Ramos (cell line): ENCODE measurements around the gene VPS35.

Experiments used
- in situ Hi-C: fragments of 300-500 bp; cut with MboI; formaldehyde crosslinking; loops from one replicate; pipeline ENCODE4 v1.14.3; 2022; ENCODE audit warnings: low sequenced_read_pairs; ENCODE audit not compliant: unreplicated experiment

The VPS35 gene

GRCh38 chr16:46714797-46715591 lies 26.0 kb upstream of the VPS35 start:
- in situ Hi-C loops: no loop called here

GRCh38 chr16:46713634-46714033 lies 24.7 kb upstream of the VPS35 start:
- in situ Hi-C loops: no loop called here

GRCh38 chr16:46712911-46713310 lies 23.9 kb upstream of the VPS35 start:
- in situ Hi-C loops: no loop called here

DNA sequence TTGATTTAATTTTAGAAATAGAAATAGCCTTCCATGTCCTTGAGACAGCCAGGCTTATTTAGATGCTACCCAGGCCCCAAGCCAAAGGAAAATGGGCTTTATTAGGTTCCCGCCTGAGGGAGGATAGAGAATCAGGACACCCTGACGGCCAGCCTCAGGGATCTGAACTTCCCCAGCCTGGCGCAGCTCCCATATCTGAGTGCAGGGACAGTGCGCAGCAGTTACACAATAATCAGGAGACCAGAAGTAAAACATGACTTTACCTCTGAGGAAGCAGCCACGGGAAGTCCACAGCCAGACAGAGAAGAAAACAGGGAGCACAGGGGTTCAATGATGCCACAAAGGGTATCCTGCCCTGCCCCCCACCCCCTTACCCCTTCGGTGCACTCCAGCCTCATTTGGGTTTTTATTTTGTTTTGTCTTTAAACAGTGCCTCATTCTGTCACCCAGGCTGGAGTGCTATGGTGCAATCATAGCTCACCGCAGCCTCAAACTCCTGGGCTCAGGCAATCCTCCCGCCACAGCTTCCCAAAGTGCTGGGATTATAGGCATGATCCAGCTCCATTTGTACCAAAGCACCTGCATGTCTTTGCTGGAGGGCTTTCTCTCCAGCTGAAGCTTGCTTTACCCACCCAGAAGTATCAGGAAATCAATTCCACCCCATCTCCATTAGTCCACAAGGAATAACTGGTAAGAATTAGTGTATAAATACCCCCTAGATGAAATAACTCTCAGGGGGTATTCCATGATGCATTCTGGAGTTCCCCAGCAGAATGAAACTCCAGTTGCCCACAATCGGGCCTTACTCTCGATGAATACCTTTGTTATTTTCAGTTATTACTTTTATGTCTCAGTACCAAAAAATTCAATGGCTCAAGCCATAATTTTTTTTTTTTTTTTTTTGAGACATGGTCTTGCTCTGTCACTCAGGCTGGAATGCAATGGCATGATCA lies 22.4 kb upstream of the VPS35 start:
- in situ Hi-C loops: no loop called here

- in situ Hi-C loops: no loop called here
Observed at GRCh38 chr16:46709469-46710005, 20.6 kb upstream of the VPS35 start.

DNA sequence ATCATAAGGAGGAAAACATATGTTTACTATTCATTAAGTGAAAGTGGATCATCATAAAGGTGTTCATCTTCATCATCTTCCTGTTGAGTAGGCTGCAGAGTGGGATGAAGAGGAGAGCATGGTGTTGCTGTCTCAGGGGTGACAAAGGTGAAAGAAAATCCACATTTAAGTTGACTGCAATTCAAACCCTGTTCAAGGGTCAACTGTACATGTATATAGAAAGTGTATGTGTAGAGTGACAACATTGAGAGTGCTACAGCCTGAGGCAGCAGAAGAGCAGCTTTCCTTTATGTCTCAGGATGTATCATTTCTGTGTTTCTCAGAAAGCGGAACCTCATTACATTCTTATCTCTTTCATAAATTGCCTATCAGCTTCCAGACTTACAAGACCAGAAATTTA lies 17.7 kb upstream of the VPS35 start:
- in situ Hi-C loops: no loop called here

DNA sequence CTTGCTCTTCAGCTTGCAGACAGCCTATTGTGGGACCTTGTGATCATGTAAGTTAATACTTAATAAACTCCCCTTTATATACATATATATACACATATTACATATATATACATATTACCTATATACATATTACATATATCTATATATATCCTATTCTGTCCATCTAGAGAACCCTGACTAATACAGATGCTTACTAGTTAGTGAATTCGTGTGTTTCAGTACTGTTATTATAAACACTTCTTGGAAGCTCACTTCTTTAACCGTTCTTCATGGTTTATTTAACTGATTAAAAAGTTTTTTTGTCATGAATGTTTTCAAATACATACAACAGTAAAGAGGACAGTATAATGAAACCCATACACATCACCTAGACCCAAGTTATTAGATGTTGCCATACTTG lies 13.1 kb upstream of the VPS35 start:
- in situ Hi-C loops: no loop called here

DNA sequence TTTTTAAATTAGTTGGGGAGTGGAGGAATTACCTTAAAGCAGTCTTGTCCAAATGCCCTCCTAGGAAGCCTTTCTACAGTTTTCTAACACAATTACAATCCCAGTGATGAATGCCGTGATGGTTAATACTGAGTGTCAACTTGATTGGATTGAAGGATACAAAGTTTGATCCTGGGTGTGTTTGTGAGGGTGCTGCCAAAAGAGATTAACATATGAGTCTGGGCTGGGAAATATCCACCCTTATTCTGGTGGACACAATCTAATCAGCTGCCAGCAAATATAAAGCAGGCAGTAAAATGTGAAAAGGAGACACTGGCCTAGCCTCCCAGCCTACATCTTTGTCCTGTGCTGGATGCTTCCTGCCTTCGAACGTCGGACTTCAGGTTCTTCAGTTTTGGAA lies 12.6 kb upstream of the VPS35 start:
- in situ Hi-C loops: no loop called here

DNA sequence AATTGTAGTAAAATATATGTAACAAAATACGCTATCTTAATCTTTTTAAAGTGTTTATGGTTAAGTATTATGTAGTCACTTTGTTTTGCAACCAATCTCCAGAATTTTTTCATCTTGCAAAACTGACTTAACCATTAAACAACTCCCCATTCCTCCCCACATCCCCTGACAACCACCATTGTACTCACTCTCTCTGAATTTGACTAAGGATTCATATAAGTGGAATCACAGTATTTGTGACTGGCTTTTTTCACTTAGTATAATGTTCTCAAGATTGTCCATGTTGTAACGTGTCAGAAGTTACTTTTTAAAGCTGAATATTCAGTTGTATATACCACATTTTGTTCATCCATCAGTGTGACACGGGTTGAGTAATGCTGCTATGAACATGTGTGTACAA lies 11.1 kb upstream of the VPS35 start:
- in situ Hi-C loops: no loop called here

DNA sequence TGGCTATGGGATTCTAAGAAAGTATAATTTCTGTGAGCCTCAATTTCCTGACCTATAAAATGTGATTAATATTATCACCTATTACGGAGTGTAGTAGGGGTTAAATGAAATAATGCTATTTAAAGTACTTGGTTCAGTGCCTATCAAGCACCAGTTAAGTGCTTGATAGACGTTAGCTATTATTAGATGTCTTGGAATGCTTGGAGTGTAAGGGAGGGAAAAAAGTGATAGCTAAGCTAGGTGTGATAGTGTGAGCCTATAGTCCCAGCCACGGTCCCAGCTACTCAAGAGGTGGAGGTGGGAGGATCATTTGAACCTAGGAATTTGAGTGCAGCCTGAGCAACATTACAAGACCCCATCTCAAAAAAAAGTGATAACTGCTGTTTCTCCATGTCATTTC lies 8.0 kb upstream of the VPS35 start:
- in situ Hi-C loops: no loop called here

DNA sequence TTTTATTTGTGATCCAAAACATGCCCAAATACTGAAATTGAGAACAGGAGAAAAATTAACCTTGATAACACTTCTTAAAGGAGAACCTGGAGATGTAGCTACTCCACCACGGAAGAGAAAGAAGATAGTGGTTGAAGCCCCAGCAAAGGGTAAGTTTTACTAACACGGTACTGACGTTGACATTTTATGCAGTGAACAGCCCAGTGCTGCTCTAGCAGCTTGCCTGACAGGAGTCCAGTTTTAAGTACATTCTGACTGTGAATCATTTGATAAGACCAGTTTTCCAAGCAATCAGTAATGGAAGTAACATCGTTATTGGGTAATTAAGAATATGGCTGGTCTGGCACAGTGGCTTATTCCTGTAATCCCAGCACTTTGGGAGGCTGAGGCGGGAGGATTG lies 7.0 kb upstream of the VPS35 start:
- in situ Hi-C loops: no loop called here

DNA sequence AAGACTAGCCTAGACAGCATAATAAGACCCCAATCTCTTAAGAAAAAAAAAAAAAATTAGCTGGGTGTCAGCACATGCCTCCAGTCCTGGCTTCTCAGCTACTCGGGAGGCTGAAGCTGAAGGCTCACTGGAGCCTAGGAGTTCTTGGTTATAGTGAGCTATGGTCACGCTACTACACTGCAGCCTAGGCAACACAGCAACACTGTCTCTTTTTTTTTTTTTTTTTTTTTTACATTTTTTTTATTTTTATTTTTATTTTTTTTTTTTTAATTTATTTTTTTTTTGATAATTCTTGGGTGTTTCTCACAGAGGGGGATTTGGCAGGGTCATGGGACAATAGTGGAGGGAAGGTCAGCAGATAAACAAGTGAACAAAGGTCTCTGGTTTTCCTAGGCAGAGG lies 4.6 kb upstream of the VPS35 start:
- in situ Hi-C loops: no loop called here

GRCh38 chr16:46691726-46692125 lies 2.7 kb upstream of the VPS35 start:
- in situ Hi-C loops: no loop called here

- in situ Hi-C loops: no loop called here
Observed at GRCh38 chr16:46690281-46691178, 1.6 kb upstream of the VPS35 start.

DNA sequence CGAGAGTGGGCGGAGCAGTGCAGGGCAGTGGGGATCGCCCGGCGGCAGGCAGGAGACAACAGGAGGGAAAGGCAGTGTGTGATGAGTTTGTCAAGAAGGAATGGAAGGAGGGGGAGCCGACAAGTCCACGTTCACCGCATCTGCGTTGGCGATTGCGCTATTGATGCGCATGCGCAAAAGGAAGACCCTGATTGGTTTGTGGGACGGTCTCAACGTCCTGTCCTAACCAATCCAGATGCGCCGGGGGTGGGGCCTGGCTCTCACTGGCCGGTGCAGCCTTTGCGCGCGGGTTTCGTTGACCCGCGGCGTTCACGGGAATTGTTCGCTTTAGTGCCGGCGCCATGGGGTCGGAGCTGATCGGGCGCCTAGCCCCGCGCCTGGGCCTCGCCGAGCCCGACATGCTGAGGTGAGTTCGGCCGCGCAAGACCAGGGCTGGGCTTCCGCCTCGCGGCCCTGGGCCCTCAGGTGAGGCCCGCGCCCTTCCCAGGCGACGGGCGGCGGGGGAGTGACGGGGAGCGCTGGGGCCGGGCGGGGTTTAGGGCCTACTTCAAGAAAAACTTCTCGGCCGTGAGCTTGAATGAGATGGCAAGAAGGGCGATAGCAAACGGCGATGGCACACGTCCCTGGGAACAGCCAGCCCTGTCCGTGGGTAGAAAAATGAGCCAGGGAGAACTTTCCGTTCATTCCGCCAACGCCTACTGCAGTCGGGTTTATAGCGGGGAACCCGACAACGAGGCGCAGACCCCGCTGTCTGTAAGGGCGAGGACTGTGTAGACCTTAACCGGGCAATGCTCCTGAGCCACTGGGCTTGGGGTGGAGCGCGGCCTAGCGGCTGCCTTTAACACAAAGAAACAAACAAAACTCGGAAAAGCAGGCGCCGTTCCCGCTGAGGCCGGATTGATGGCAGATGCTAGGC lies 645 bp upstream of the VPS35 start, which contains the start of gene ORC6:
Gene ORC6, plus strand, starts transcription at position 295 of the 916 bp plus-strand sequence. Its CDS starts 47 bp downstream, at position 342.
- in situ Hi-C loops: no loop called here

DNA sequence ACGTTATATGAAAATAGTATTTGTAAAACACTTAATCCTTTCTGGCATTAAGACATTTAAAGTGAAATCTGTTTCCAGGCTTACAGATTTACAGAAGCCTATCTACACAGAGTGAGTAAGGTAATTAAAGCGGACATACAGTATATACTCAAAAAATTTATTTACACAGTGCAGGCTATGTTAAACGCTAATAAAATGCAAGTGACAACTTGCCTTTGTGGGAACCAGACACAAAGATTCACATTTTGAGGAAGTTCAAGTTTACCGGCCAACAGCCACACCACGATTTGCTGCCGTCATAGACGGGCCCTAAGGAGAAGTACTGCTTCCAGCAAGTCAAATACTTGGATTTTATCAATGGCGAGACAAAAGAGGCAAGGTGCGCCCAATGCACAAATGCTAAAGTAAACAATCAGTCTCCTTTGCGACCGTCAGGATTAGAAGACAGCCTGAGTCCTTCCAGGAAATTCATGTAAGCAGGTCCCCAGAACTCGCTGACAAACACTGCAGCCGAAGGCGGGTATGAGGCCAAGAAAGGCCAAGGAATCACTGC lies 801 bp downstream of the VPS35 start:
- in situ Hi-C loops: no loop called here

GRCh38 chr16:46687486-46687885 lies 1.5 kb downstream of the VPS35 start:
- in situ Hi-C loops: no loop called here

DNA sequence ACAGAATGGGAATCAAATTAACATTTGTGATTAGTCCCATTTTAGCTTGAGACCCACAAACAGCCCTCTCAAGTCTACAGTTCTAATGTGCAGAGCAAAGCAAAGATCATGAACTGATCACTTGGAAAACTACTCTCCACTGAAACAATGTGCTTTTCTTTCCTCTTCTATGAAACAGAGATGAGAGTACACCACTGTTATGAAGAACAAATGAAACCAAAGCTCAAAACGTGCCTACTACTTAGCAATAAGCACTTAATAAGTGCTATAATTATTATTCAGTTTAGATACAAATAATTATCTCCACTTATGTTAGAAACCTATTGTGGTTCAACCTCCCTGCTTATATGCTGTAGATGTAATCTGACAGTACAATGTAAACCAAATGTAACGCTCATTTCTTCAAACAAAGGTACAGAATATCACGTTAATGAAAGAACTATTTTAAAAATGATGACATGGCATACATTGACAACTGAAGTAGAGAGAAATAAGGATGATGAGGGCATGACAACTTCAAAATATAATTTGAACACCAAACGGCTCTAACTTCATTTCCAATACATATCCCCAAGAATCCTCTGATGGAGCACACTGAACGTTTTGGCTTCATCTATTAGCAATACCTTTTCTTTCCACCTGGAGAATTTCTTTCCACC lies 2.0 kb downstream of the VPS35 start:
- in situ Hi-C loops: no loop called here
